Immature natural killer cell (primary cell): Measurements from ENCODE around the gene EIF3CL. TPM values are rescaled to one million over a fixed set of nuclear protein-coding genes. Genes with fewer than 3 reads are reported as not detected.
"Not testable (repeated sequence)": the region's sequence is repeated elsewhere in the genome, so short reads cannot be mapped to it uniquely, and the experiment has no call there.

Experiments
- DNase-seq, 3 donors: peaks; one replicate each; pipeline ENCODE4 v3.0.0; 2022; ENCODE audit warnings: mixed read lengths in 1 of 3
- H3K27ac Mint-ChIP-seq, 6 donors: one replicate each; pipeline ENCODE4 v1.8.0; 2020; ENCODE audit warnings: mixed read lengths in 6 of 6, mild to moderate bottlenecking in 5 of 6, inconsistent platforms in 4 of 6, moderate library complexity in 3 of 6
- H3K27me3 Mint-ChIP-seq, 3 donors: one replicate each; pipeline ENCODE4 v1.8.0; 2020 to 2021; ENCODE audit warnings: low read depth in 3 of 3, mild to moderate bottlenecking in 3 of 3, mixed read lengths in 3 of 3, moderate library complexity in 3 of 3, inconsistent platforms in 1 of 3
- H3K36me3 Mint-ChIP-seq, 3 donors: one replicate each; pipeline ENCODE4 v1.8.0; 2020; ENCODE audit warnings: mixed read lengths in 3 of 3, inconsistent platforms in 2 of 3, mild to moderate bottlenecking in 2 of 3
- H3K4me1 Mint-ChIP-seq, 2 donors: one replicate each; pipeline ENCODE4 v1.8.0; 2020; ENCODE audit warnings: inconsistent platforms in 2 of 2, mild to moderate bottlenecking in 2 of 2, mixed read lengths in 2 of 2, moderate library complexity in 1 of 2
- H3K4me3 Mint-ChIP-seq, 5 donors: one replicate each; pipeline ENCODE4 v1.8.0; 2020; ENCODE audit warnings: mild to moderate bottlenecking in 5 of 5, mixed read lengths in 5 of 5, inconsistent platforms in 3 of 5, moderate library complexity in 3 of 5
- H3K9me3 Mint-ChIP-seq, 6 donors: one replicate each; pipeline ENCODE4 v1.8.0; 2020; ENCODE audit warnings: mild to moderate bottlenecking in 6 of 6, mixed read lengths in 6 of 6, inconsistent platforms in 4 of 6, moderate library complexity in 3 of 6
- polyA plus RNA-seq, 3 donors: library from polyadenylated mRNA; unstranded; fragments of 300-500 nt; fragmentation: Illumina TruSeq; gene quantifications; one replicate each; pipeline ENCODE4 v1.2.3, GENCODE V29; 2021

The EIF3CL gene
- polyA plus RNA-seq, 3 donors from 2014 or later: 9.7 to 31.1 (median 19.0) TPM

GRCh38 chr16:28377108-28377625, 26.5 kb downstream of the EIF3CL start:
- not testable (repeated sequence) for H3K36me3 Mint-ChIP-seq, H3K4me3 Mint-ChIP-seq, H3K27ac Mint-ChIP-seq, H3K4me1 Mint-ChIP-seq, H3K27me3 Mint-ChIP-seq, H3K9me3 Mint-ChIP-seq, DNase-seq

- not testable (repeated sequence) for H3K9me3 Mint-ChIP-seq, H3K27ac Mint-ChIP-seq, H3K36me3 Mint-ChIP-seq, H3K27me3 Mint-ChIP-seq, H3K4me1 Mint-ChIP-seq, H3K4me3 Mint-ChIP-seq
- DNase-seq: peak in 1 of 3 donors; percentile 27
These were observed 28.5 kb downstream of the EIF3CL start for GRCh38 chr16:28375115-28375514.

DNA sequence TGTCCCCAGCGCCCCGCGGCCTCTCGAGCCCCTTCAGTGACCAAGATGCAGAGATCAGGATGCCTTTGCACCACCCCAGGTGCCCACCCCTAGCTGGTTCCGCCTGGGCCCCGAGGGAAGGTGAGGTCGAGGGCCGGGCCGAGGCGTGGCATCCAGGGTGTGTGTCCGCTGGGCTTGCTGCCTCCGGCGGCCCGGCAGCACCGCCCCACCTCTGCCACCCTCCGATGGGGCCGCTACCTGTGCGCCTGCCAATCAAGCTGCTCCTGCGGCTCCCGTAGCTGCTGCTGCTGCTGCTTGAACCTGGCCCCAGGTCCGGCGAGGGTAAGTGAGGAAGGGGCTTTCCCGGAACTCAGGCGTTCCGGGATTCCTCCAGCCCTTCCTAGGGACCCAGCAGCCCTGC, 29.4 kb downstream of the EIF3CL start:
- not testable (repeated sequence) for H3K27me3 Mint-ChIP-seq, H3K9me3 Mint-ChIP-seq, H3K36me3 Mint-ChIP-seq, H3K27ac Mint-ChIP-seq, DNase-seq, H3K4me3 Mint-ChIP-seq, H3K4me1 Mint-ChIP-seq

DNA sequence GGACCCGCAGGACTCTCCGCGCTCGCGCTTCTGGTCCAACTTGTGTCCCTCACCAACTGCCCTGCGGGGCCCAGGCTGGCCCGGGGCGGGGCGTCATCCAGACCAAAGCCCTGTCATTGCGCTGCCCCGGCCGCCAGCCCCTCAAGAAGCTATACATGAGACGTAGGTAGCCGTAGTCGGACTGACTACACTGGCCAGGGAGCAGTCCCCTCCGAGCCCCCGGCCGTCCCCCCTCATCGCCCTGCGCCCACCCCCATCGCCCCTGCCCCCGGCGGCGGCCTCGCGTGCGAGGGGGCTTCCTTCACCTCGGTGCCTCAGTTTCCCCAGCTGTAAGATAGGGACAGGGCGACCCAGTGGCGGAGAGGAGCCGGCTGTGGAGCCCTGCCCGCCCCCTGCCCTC, 35.7 kb downstream of the EIF3CL start:
- not testable (repeated sequence) for H3K27ac Mint-ChIP-seq

DNA sequence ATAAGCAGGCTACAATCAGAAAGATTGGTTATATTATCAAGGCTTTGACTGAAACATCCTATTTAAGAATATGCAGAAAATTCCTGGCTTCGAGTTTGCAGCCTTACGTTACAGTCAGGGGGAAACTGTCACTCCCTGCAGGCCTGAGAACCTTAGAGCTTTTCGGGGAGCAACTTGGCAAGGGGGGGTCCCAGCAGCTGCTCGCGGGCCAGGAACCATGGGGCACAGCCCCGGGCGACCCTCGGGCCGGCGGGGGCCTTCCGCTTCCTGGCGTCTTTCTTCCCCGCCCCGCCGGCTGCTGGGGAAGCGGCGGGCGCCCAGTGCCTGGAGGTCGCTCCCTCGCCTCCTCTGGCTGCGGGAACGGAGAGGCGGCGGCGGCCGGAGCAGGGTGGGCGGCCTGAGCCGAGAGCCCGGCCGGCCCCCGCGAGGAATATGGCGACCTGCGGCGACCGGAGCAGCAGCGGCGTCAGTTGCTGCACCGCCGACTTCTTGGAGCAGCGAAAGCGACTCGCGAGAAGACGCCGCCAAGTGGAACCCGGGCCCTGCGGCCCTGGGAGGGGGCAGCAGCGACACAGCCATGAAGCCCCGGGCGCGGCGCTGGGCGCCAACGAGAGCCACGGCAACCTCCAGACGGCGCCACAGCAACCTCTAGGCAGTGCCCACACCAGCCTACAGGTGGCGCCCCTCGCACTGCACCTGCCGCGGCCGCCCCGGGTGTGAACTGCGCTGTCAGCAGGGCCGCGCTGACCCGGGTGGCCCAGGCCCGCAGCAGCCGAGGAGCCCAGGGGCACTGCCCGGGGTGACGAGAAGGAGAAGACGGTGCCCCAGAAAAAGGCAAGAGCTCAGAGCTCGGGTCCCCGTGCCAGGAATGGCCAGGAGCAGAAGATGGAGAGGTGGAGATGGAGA, 39.1 kb downstream of the EIF3CL start:
- H3K36me3 Mint-ChIP-seq, H3K4me3 Mint-ChIP-seq, H3K27me3 Mint-ChIP-seq, H3K9me3 Mint-ChIP-seq, H3K4me1 Mint-ChIP-seq, H3K27ac Mint-ChIP-seq: not testable (repeated sequence)
- peak; percentile 21 to 53 (median 53) for DNase-seq

More for the DNA sequence above, 35.7 kb downstream of the EIF3CL start:
- not testable (repeated sequence) for H3K9me3 Mint-ChIP-seq, DNase-seq, H3K27me3 Mint-ChIP-seq, H3K4me1 Mint-ChIP-seq, H3K36me3 Mint-ChIP-seq, H3K4me3 Mint-ChIP-seq

GRCh38 chr16:28363408-28363807, 40.2 kb downstream of the EIF3CL start, which contains the start of gene NPIPB6:
Gene NPIPB6, minus strand, starts transcription at chr16:28363508. Its CDS starts 686 bp downstream, at chr16:28362822.
- not testable (repeated sequence) for H3K4me1 Mint-ChIP-seq, H3K27ac Mint-ChIP-seq, H3K9me3 Mint-ChIP-seq, H3K4me3 Mint-ChIP-seq, H3K27me3 Mint-ChIP-seq, H3K36me3 Mint-ChIP-seq, DNase-seq

- not testable (repeated sequence) for H3K27ac Mint-ChIP-seq, DNase-seq, H3K27me3 Mint-ChIP-seq, H3K4me1 Mint-ChIP-seq, H3K9me3 Mint-ChIP-seq, H3K4me3 Mint-ChIP-seq, H3K36me3 Mint-ChIP-seq
These were observed 41.0 kb downstream of the EIF3CL start for GRCh38 chr16:28362600-28362999.

- not testable (repeated sequence) for DNase-seq, H3K27ac Mint-ChIP-seq, H3K36me3 Mint-ChIP-seq, H3K4me1 Mint-ChIP-seq, H3K9me3 Mint-ChIP-seq, H3K4me3 Mint-ChIP-seq, H3K27me3 Mint-ChIP-seq
These were observed 65.4 kb downstream of the EIF3CL start for GRCh38 chr16:28338230-28338629.

DNA sequence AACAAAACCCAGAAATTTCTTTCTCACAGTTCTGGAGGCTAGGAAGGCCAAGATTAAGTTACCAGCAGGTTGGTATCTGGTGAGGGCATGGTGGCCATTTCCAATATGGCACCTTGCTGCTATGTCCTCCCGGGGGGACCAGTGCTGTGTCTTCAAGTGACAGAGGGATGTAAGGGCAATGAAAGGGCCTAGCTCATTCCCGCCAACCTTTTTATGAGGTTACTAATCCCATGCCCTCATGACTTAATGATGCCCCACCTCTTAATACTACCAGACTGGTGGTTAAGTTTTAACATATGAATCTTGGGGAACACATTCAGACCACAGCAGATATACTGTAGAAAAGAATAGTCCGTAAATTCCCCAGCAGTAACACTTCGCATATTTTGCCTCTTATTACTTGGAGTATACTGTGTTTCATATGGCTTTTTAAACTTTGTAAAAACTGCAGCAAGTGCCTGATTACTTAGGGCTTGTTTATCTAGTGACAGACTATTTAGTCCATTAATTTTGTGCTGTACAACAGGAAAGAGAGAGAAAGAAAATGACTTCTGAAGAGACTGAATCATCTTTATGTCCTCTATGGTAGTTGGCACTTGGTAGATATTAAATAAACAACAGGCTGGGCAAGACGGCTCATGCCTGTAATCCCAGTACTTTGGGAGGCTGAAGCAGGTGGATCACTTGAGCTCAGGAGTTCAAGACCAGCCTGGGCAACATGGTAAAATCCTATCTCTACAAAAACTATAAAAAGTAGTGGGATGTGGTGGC, 66.5 kb downstream of the EIF3CL start:
- not testable (repeated sequence) for H3K36me3 Mint-ChIP-seq, H3K27me3 Mint-ChIP-seq, H3K4me3 Mint-ChIP-seq, H3K9me3 Mint-ChIP-seq, H3K27ac Mint-ChIP-seq, H3K4me1 Mint-ChIP-seq, DNase-seq

GRCh38 chr16:28335678-28336077, 68.0 kb downstream of the EIF3CL start:
- not testable (repeated sequence) for H3K9me3 Mint-ChIP-seq, H3K27ac Mint-ChIP-seq, H3K4me3 Mint-ChIP-seq, H3K27me3 Mint-ChIP-seq, H3K4me1 Mint-ChIP-seq, H3K36me3 Mint-ChIP-seq, DNase-seq

DNA sequence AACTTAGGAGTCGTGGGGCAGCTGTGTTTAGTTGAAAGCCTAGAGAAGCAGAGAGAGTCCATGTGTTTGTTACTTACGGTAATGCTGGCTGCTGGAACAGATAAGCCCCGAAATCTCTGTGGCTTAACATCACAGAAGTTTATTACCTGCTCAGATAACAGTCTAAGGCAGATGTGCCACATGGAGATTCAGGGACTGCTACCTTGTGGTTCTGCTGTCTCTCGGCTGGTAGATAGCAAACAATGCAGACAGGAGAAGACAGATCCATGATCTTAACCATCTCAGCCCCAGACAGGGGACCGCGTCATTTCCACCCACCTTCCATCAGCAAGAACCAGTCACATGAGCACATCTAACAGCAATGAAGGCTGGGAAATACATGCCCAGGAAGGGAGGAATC, 71.0 kb downstream of the EIF3CL start:
- H3K27me3 Mint-ChIP-seq, H3K36me3 Mint-ChIP-seq, H3K4me3 Mint-ChIP-seq, DNase-seq, H3K4me1 Mint-ChIP-seq, H3K9me3 Mint-ChIP-seq, H3K27ac Mint-ChIP-seq: not testable (repeated sequence)

GRCh38 chr16:28330981-28331380, 72.7 kb downstream of the EIF3CL start:
- not testable (repeated sequence) for H3K36me3 Mint-ChIP-seq, DNase-seq, H3K4me1 Mint-ChIP-seq, H3K9me3 Mint-ChIP-seq, H3K27me3 Mint-ChIP-seq, H3K27ac Mint-ChIP-seq, H3K4me3 Mint-ChIP-seq

- not testable (repeated sequence) for DNase-seq, H3K27ac Mint-ChIP-seq, H3K4me3 Mint-ChIP-seq, H3K36me3 Mint-ChIP-seq, H3K9me3 Mint-ChIP-seq, H3K4me1 Mint-ChIP-seq, H3K27me3 Mint-ChIP-seq
These were observed 73.4 kb downstream of the EIF3CL start for GRCh38 chr16:28330232-28330631.
